Measurements from ENCODE around the gene GUCY2D. TPM values are rescaled to one million over a fixed set of nuclear protein-coding genes. Genes with fewer than 3 reads are reported as not detected.
"Not testable (repeated sequence)": the region's sequence is repeated elsewhere in the genome, so short reads cannot be mapped to it uniquely, and the experiment has no call there.

Gene GUCY2D
- under 1 TPM in 1 of 4 donors, not detected in 3; 0.81 TPM for polyA plus RNA-seq
- long read RNA-seq, donor 1: 0 reads
- long read RNA-seq, donor 2: 0 reads
- long read RNA-seq, donor 3: 0 reads
- long read RNA-seq, donor 4: 0 reads
- long read RNA-seq, donor 5: 0 reads
- long read RNA-seq, donor 6: 0 reads
- long read RNA-seq, donor 7: 0 reads
- long read RNA-seq, donor 8: 0 reads
- long read RNA-seq, donor 9: 0 reads
- long read RNA-seq, donor 10: 0 reads

GRCh38 chr17:8001976-8002720 is at the start of gene GUCY2D:
TSS of gene GUCY2D (plus strand) at chr17:8002615. CDS start at chr17:8003048, 433 bp downstream.
- Histone ChIP-seq H3K9me3 (ENCODE audit: control insufficient read depth in 2 of 2, insufficient read depth in 1 of 2, low read depth in 1 of 2, low read length in 1 of 2) (no peaks in the 10 kb centered on the region), H3K4me3 (ENCODE audit: low read depth in 1 of 3, low read length in 3 of 3) (peak within 1 kb of the TSS in 1 of 3 donors; percentile 2), H3K36me3 (ENCODE audit: control insufficient read depth in 3 of 3, insufficient read depth in 2 of 3, low read depth in 1 of 3, low read length in 3 of 3) (no peaks in the 10 kb centered on the region), H3K4me1 (ENCODE audit: control insufficient read depth in 3 of 3, insufficient read depth in 2 of 3, low read depth in 1 of 3, low read length in 2 of 3) (peaks cover 0 to 15% (median 0%) of the 10 kb centered on the region in 3 donors), H3K27ac (ENCODE audit: low read depth in 1 of 3, low read length in 2 of 3) (no peak within 1 kb of the TSS), H3K27me3 (ENCODE audit: control insufficient read depth in 3 of 3, insufficient read depth in 3 of 3, low read length in 3 of 3) (peaks cover 0 to 63% (median 19%) of the 10 kb centered on the region in 3 donors)
- DNase-seq (peak; percentile 52 to 55), FAIRE-seq (no peak)
- WGBS, 3 donors: 4 to 10% (median 7%) methylated on average over 17 to 18 of the region's 18 CpGs

DNA sequence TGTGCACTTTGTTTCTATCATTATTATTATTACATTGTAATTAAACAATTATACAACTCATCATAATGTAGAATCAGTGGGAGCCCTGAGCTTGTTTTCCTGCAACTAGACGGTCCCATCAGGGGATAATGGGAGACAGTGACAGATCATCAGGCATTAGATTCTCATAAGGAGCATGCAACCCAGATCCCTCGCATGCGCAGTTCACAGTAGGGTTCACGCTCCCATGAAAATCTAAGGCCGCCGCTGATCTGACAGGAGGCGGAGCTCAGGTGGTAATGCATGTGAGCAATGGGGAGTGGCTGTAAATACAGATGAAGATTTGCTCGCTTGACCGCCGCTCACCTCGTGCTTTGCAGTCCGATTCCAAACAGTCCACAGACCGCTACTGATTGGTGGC is 49.1 kb upstream of the GUCY2D start:
- DNase-seq; H3K27me3 ChIP-seq (ENCODE audit: control insufficient read depth in 3 of 3, insufficient read depth in 3 of 3, low read length in 3 of 3); FAIRE-seq; H3K4me1 ChIP-seq (ENCODE audit: control insufficient read depth in 3 of 3, insufficient read depth in 2 of 3, low read depth in 1 of 3, low read length in 2 of 3); H3K4me3 ChIP-seq (ENCODE audit: low read depth in 1 of 3, low read length in 3 of 3); H3K27ac ChIP-seq (ENCODE audit: low read depth in 1 of 3, low read length in 2 of 3); H3K9me3 ChIP-seq (ENCODE audit: control insufficient read depth in 2 of 2, insufficient read depth in 1 of 2, low read depth in 1 of 2, low read length in 1 of 2): not testable (repeated sequence)
- WGBS, 3 donors: 94 to 95% (median 95%) methylated on average over 13 of the region's 13 CpGs
- peaks cover 3 to 11% (median 5%) of the 10 kb centered on the region in 3 donors for H3K36me3 ChIP-seq (ENCODE audit: control insufficient read depth in 3 of 3, insufficient read depth in 2 of 3, low read depth in 1 of 3, low read length in 3 of 3)

GRCh38 chr17:7955414-7956227 is 46.8 kb upstream of the GUCY2D start:
- Histone ChIP-seq H3K4me3 (ENCODE audit: low read depth in 1 of 3, low read length in 3 of 3) (no peak overlapping the region), H3K9me3 (ENCODE audit: control insufficient read depth in 2 of 2, insufficient read depth in 1 of 2, low read depth in 1 of 2, low read length in 1 of 2) (no peaks in the 10 kb centered on the region), H3K36me3 (ENCODE audit: control insufficient read depth in 3 of 3, insufficient read depth in 2 of 3, low read depth in 1 of 3, low read length in 3 of 3) (peaks cover 0 to 2% (median 2%) of the 10 kb centered on the region in 3 donors), H3K27ac (ENCODE audit: low read depth in 1 of 3, low read length in 2 of 3) (no peak overlapping the region), H3K4me1 (ENCODE audit: control insufficient read depth in 3 of 3, insufficient read depth in 2 of 3, low read depth in 1 of 3, low read length in 2 of 3) (no peaks in the 10 kb centered on the region), H3K27me3 (ENCODE audit: control insufficient read depth in 3 of 3, insufficient read depth in 3 of 3, low read length in 3 of 3) (peaks cover 0 to 3% (median 2%) of the 10 kb centered on the region in 3 donors)
- 74 to 79% (median 79%) methylated on average over 13 of the region's 13 CpGs for WGBS, 3 donors
- DNase-seq (no peak), FAIRE-seq (no peak)

DNA sequence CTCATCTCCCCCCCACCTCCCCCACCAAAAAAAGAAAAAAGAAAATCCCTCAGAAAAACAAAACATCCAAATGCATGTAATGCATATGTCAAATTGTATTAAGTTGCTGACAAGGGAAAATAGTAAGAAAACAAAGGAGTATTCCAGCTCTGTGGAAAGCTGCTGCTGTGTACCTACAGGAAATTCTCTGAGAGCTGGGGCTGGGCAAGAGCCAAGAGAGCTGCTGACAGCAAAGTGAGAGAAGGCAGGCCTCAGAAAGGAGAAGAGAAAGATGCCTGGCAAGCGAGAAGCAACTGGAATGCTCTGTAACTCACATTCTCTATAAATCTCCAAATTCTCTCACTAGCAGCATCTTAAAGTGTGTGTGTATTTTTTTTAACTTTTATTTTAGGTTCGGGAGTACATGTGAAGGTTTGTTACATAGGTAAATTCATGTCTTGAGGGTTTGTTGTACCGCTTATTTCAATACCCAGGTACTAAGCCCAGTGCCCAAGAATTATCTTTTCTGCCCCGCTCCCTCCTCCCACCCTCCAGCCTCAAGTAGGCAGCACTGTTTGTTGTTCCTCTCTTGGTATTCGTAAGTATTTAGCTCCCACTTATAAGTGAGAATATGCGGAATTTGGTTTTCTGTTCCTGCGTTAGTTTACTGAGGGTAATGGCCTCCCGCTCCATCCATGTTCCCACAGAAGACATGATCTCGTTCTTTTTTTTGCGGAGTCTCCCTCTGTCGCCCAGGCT is 46.0 kb upstream of the GUCY2D start:
- H3K36me3 ChIP-seq (ENCODE audit: control insufficient read depth in 3 of 3, insufficient read depth in 2 of 3, low read depth in 1 of 3, low read length in 3 of 3): peaks cover 0 to 2% (median 0%) of the 10 kb centered on the region in 3 donors
- peaks cover 0 to 3% (median 2%) of the 10 kb centered on the region in 3 donors for H3K27me3 ChIP-seq (ENCODE audit: control insufficient read depth in 3 of 3, insufficient read depth in 3 of 3, low read length in 3 of 3)
- WGBS, 3 donors: 82 to 87% (median 84%) methylated on average over 11 of the region's 11 CpGs
- DNase-seq: peak in 1 of 2 donors; percentile 6
- FAIRE-seq: no peak
- no peaks in the 10 kb centered on the region for H3K9me3 ChIP-seq (ENCODE audit: control insufficient read depth in 2 of 2, insufficient read depth in 1 of 2, low read depth in 1 of 2, low read length in 1 of 2)
- no peak overlapping the region for H3K27ac ChIP-seq (ENCODE audit: low read depth in 1 of 3, low read length in 2 of 3)
- no peak overlapping the region for H3K4me3 ChIP-seq (ENCODE audit: low read depth in 1 of 3, low read length in 3 of 3)
- no peaks in the 10 kb centered on the region for H3K4me1 ChIP-seq (ENCODE audit: control insufficient read depth in 3 of 3, insufficient read depth in 2 of 3, low read depth in 1 of 3, low read length in 2 of 3)

- H3K9me3 ChIP-seq (ENCODE audit: control insufficient read depth in 2 of 2, insufficient read depth in 1 of 2, low read depth in 1 of 2, low read length in 1 of 2): no peaks in the 10 kb centered on the region
- DNase-seq (no peak), FAIRE-seq (no peak)
- no peak overlapping the region for H3K27ac ChIP-seq (ENCODE audit: low read depth in 1 of 3, low read length in 2 of 3)
- H3K36me3 ChIP-seq (ENCODE audit: control insufficient read depth in 3 of 3, insufficient read depth in 2 of 3, low read depth in 1 of 3, low read length in 3 of 3): no peaks in the 10 kb centered on the region
- 75 to 87% (median 84%) methylated on average over 9 of the region's 9 CpGs for WGBS, 3 donors
- H3K4me3 ChIP-seq (ENCODE audit: low read depth in 1 of 3, low read length in 3 of 3): no peak overlapping the region
- H3K27me3 ChIP-seq (ENCODE audit: control insufficient read depth in 3 of 3, insufficient read depth in 3 of 3, low read length in 3 of 3): peaks cover 0 to 5% (median 2%) of the 10 kb centered on the region in 3 donors
- no peaks in the 10 kb centered on the region for H3K4me1 ChIP-seq (ENCODE audit: control insufficient read depth in 3 of 3, insufficient read depth in 2 of 3, low read depth in 1 of 3, low read length in 2 of 3)
Measured at GRCh38 chr17:7959503-7960253, 42.7 kb upstream of the GUCY2D start.

DNA sequence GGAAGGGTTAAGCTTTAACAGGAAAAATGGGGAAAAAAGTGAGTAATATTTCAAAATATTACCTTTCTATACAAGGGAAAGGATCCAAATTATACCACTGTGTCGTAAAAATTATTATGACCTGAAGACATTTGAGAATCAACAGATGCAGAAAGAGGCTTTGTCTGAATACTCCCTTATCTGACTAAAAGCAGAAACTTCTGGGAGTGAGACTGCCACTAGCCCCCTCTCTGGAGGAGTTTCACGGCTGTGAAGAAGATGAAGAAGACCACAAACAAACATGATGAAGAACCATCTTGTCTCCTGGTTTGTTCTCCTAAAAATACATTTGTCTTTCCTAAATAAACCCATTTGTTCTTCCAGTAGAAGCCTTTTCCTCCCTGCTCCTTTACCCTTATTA is 41.0 kb upstream of the GUCY2D start:
- Histone ChIP-seq H3K27ac (ENCODE audit: low read depth in 1 of 3, low read length in 2 of 3) (no peak overlapping the region), H3K9me3 (ENCODE audit: control insufficient read depth in 2 of 2, insufficient read depth in 1 of 2, low read depth in 1 of 2, low read length in 1 of 2) (no peaks in the 10 kb centered on the region), H3K27me3 (ENCODE audit: control insufficient read depth in 3 of 3, insufficient read depth in 3 of 3, low read length in 3 of 3) (peaks cover 0 to 5% (median 2%) of the 10 kb centered on the region in 3 donors), H3K4me3 (ENCODE audit: low read depth in 1 of 3, low read length in 3 of 3) (no peak overlapping the region), H3K4me1 (ENCODE audit: control insufficient read depth in 3 of 3, insufficient read depth in 2 of 3, low read depth in 1 of 3, low read length in 2 of 3) (no peaks in the 10 kb centered on the region), H3K36me3 (ENCODE audit: control insufficient read depth in 3 of 3, insufficient read depth in 2 of 3, low read depth in 1 of 3, low read length in 3 of 3) (no peaks in the 10 kb centered on the region)
- WGBS, 3 donors: 34 to 41% (median 39%) methylated on average over 2 of the region's 2 CpGs
- DNase-seq (no peak), FAIRE-seq (no peak)

GRCh38 chr17:7967751-7968150 is 34.7 kb upstream of the GUCY2D start:
- FAIRE-seq: no peak
- no peaks in the 10 kb centered on the region for H3K4me1 ChIP-seq (ENCODE audit: control insufficient read depth in 3 of 3, insufficient read depth in 2 of 3, low read depth in 1 of 3, low read length in 2 of 3)
- no peak overlapping the region for H3K4me3 ChIP-seq (ENCODE audit: low read depth in 1 of 3, low read length in 3 of 3)
- H3K27me3 ChIP-seq (ENCODE audit: control insufficient read depth in 3 of 3, insufficient read depth in 3 of 3, low read length in 3 of 3): no peaks in the 10 kb centered on the region
- WGBS, 3 donors: 47 to 57% (median 50%) methylated on average over 2 of the region's 2 CpGs
- no peaks in the 10 kb centered on the region for H3K9me3 ChIP-seq (ENCODE audit: control insufficient read depth in 2 of 2, insufficient read depth in 1 of 2, low read depth in 1 of 2, low read length in 1 of 2)
- H3K36me3 ChIP-seq (ENCODE audit: control insufficient read depth in 3 of 3, insufficient read depth in 2 of 3, low read depth in 1 of 3, low read length in 3 of 3): no peaks in the 10 kb centered on the region
- no peak overlapping the region for H3K27ac ChIP-seq (ENCODE audit: low read depth in 1 of 3, low read length in 2 of 3)
- DNase-seq: no peak
